Omental fat pad (tissue), 4 donors: ENCODE results near the gene STK11IP. TPM values are rescaled to one million over a fixed set of nuclear protein-coding genes. Genes with fewer than 3 reads are reported as not detected.

ENCODE experiments used
- ATAC-seq: fragments of 150-250 bp; one replicate; pipeline ENCODE4 v1.9.1; 2016; ENCODE audit warnings: mild to moderate bottlenecking, moderate library complexity; ENCODE audit not compliant: low FRiP score
- DNase-seq: peaks from one replicate; pipeline ENCODE4 v3.0.0-alpha.2; 2019; ENCODE audit warnings: low spot score
- total RNA-seq, 4 donors: library from RNA; depleted of rRNA; stranded (reverse); fragments of >200 nt; gene quantifications; one replicate each; pipeline ENCODE4 v1.1.0, GENCODE V29; 2016
- TF ChIP-seq, protein P1 (sequence below), 3 donors: fragments of 450-650 bp; IDR thresholded peaks; one replicate each; pipeline ENCODE4 v1.5.1; 2016 to 2017; ENCODE audit warnings: antibody characterized with exemption in 3 of 3, mild to moderate bottlenecking in 3 of 3, moderate library complexity in 2 of 3

Gene STK11IP
- total RNA-seq, 4 donors from 2014 or later = 9.1 to 22.4 (median 13.0) TPM

DNA sequence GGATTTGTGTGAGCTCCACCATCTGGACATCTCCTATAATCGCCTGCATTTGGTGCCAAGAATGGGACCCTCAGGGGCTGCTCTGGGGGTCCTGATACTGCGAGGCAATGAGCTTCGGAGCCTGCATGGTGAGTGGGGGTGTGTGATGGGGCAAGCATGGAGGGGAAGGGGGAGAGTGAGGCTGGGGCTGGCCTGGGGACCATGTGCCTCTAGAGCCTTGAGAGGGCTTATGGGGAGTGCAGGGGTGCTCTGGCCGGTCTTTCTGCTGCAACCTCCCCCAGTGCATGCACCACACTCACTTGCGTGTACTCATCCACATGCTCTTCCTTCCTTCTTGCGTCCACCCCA lies 7.9 kb downstream of the STK11IP start:
- no peak for ATAC-seq
- TF ChIP-seq, protein P1, sequence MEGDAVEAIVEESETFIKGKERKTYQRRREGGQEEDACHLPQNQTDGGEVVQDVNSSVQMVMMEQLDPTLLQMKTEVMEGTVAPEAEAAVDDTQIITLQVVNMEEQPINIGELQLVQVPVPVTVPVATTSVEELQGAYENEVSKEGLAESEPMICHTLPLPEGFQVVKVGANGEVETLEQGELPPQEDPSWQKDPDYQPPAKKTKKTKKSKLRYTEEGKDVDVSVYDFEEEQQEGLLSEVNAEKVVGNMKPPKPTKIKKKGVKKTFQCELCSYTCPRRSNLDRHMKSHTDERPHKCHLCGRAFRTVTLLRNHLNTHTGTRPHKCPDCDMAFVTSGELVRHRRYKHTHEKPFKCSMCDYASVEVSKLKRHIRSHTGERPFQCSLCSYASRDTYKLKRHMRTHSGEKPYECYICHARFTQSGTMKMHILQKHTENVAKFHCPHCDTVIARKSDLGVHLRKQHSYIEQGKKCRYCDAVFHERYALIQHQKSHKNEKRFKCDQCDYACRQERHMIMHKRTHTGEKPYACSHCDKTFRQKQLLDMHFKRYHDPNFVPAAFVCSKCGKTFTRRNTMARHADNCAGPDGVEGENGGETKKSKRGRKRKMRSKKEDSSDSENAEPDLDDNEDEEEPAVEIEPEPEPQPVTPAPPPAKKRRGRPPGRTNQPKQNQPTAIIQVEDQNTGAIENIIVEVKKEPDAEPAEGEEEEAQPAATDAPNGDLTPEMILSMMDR (IDR thresholded peaks at IDR 0.05) = no peak

DNA sequence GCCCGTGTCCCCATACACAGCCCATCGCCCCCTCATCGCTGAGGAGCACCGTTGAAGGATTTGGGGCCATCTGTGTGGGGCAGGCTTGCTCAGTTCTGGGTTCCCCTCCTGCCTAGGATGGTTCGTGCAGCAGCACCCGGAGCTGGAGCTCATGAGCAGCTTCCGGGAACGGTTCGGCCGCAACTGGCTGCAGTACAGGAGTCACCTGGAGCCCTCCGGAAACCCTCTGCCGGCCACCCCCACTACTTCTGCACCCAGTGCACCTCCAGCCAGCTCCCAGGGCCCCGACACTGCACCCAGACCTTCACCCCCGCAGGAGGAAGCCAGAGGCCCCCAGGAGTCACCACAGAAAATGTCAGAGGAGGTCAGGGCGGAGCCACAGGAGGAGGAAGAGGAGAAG lies 10.3 kb downstream of the STK11IP start:
- no peak for ATAC-seq
- DNase-seq = no peak
- TF ChIP-seq, protein P1 (IDR thresholded peaks at IDR 0.05) = no peak

More for the DNA sequence above, 7.9 kb downstream of the STK11IP start:
- no peak for DNase-seq

DNA sequence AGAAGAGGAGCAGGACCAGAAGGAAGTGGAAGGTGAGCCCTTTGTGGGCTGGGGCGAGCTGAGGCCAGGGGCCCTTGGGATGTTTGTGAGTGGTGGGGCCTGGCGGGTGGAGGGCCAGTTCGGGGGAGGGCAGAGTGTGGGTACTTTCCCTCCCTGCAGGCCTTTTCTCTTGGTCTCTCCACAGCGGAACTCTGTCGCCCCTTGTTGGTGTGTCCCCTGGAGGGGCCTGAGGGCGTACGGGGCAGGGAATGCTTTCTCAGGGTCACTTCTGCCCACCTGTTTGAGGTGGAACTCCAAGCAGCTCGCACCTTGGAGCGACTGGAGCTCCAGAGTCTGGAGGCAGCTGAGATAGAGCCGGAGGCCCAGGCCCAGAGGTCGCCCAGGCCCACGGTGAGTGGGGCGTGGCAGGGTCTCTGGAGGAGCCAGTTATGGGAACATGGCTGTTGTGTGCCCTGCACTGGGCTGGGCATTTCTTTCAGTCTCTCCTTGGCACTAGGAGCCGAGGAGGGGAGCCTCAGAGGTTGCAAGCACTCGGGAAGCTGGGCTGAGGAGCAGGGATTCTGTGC lies 10.8 kb downstream of the STK11IP start:
- ATAC-seq (no peak), DNase-seq (no peak)
- TF ChIP-seq, protein P1 (IDR thresholded peaks at IDR 0.05) = no peak

GRCh38 chr2:219609149-219609750 lies 11.6 kb downstream of the STK11IP start:
- DNase-seq (no peak), ATAC-seq (no peak)

DNA sequence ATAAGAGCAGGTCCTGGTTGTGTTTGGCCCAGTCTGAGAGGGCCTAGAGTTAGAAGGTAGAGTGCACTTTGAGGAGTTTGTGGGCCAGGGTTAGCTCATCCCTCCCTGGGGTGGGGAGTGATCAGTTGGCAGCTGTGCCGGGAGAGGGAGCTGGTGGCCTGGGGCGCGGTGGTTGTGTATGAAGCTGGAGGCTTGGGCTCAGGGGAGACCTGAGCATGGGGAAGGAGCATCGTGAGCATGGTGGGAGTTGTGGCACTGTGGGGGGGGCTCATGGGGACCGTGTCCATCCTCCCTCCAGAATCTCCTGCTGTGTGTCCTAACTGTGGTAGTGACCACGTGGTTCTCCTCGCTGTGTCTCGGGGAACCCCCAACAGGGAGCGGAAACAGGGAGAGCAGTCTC lies 13.6 kb downstream of the STK11IP start:
- ATAC-seq (no peak), DNase-seq (no peak)
- TF ChIP-seq, protein P1 (IDR thresholded peaks at IDR 0.05) = no peak

More at GRCh38 chr2:219609149-219609750, 11.6 kb downstream of the STK11IP start:
- TF ChIP-seq, protein P1 (IDR thresholded peaks at IDR 0.05) = no peak

GRCh38 chr2:219611866-219612576 lies 14.4 kb downstream of the STK11IP start:
- ATAC-seq = no peak
- TF ChIP-seq, protein P1 (IDR thresholded peaks at IDR 0.05) = no peak
- DNase-seq = no peak
